Left renal cortex interstitium (tissue), 4 donors: ENCODE data around the gene NBPF20. TPM values are rescaled to one million over a fixed set of nuclear protein-coding genes. Genes with fewer than 3 reads are reported as not detected.
"Not testable (repeated sequence)": the region's sequence is repeated elsewhere in the genome, so short reads cannot be mapped to it uniquely, and the experiment has no call there.

Source experiments
- DNase-seq, 4 donors: peaks; one replicate each; pipeline ENCODE4 v3.0.0-alpha.2; 2013; ENCODE audit warnings: low read depth in 4 of 4, low spot score in 2 of 4, missing footprints in 1 of 4
- polyA plus RNA-seq, 4 donors: library from polyadenylated mRNA; unstranded; fragments of 120-200 nt; gene quantifications; one replicate each; pipeline ENCODE4 v1.2.1, GENCODE V29; 2013; ENCODE audit not compliant: insufficient read length in 4 of 4

The NBPF20 gene
- polyA plus RNA-seq, 4 donors, result 1.2 to 2.3 (median 1.9) TPM

DNA sequence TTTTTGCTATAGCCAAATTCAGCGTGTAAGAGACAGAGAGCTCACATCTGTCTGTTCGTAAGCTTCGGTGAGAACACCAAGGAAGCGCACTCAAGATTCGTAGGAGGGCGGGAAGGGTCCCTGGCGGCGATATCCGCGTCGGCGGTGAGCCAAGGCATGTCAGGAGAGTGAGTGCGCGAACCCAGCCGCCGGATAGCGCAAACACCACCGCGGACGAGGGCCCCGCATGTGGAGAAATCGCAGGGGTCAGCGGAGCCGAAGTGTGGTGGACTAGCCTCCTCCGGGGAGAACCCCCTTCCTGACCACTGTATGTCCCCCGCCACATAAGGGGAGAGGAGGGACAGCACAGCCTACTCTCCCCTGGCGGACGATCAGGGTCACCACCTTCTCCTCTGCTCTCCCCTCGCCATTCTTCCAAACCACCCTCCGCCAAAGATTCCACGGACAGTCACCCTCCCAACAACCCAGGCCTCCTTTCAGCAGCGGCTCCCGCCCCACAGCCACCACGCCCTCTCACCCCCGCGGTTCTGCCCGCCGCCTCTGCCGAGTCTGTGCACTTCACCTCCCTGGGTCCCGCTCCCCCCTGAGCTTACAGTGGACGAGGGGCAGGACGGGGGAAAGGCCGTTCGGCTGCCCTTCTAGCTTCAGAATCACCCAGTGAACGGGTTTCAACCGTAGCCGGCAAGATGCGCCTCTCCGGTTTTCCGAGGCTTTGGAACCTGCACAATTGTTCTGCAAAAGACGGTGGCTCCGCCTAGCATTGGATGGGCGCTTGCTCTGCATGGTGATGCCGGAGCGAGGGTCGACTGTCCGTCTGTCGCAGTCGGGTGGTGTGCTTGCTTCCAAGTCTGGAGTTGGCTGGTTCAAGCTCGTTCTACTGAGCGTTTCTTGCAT, 6.2 kb upstream of the NBPF20 start:
- not testable (repeated sequence) for DNase-seq

DNA sequence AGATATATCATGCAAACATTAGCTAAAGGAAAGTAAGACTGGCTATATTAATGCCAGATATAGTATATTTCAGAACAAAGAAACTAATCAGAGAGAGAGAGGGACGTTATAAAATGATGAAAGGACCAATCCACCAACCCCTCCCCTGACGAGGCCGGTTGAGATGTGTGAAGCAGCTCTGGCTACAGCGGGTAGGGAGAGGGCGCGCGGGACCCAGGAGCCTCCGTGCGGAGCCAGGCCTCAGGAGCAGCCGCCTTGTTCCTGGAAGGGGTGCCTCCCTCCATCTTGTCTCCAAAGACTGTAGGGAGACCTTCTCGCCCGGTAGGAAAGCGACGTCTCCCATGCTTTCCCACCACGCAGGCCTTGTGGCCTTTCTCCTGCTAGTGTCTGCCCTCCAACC, 5.4 kb upstream of the NBPF20 start:
- DNase-seq, result not testable (repeated sequence)

DNA sequence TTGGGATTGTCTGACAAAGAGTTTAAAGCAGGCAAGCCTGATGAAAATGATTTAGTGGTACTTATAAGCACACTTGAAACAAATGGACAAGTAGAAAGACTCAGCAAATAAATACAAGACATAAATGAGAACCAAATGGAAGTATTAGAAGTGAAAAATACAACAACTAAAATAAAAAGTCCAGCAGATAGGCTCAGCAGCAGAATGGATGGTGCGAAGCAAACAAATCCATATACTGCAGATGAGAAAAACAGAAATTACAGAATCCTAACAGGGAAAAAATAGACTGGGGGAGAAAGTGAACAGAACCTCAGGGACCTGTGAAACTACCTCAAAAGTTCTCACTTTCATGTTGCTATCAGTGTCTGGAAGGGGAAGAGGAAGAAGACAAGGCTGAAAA, 3.9 kb upstream of the NBPF20 start:
- not testable (repeated sequence) for DNase-seq

DNA sequence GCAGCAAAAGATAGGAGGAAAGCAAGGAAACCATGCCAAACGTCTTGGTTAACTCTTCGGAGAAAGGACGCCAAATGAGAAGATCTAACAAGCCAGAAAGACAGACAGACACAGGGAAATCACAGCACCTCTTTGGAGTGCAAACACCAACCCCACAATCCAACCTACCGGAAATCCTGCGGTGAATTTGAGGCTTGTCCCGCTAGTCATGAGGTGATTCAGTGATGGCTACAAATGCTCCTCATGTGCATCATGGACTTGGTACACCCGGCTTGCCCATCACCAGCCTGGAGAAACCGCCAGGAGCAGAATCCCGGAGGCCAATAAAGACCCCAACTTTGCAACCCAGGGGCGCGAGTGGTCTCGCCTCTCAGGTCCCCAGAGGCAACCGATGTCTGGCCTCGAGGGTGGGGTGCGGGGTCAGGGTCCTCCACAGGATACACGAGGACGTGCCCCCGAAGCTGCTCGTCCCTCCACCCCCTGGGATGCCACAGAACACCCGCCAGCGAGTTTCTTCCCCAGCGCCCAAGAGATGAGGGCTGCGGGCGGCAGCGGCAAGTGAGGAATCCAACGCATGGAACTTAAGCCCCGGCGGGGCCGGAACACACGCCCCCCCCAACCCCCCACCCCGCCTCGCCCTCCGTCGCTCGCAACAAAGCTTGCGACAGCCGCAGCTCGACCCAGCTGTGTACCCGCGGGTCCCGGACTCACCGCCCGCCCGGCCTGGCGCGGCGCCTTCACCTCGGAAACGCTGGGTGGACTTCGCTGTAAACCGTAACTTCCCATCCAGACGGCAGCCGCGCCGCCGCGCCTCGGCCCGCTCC, 579 bp downstream of the NBPF20 start:
- DNase-seq, result not testable (repeated sequence)

DNA sequence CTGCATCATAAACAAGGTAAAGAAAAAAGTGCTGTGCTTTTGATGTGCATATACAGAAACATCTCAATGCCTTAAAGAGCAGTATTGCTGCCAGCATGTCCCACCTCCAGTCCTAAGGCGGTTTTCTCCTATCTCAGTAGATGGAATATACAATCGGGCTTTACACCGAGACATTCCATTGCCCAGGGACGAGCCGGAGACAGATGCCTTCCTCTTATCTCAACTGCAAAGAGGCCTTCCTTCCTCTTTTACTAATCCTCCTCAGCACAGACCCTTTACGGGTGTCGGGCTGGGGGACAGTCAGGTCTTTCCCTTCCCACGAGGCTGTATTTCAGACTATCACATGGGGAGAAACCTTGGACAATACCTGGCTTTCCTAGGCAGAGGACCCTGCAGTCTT, 10.3 kb downstream of the NBPF20 start:
- DNase-seq, result not testable (repeated sequence)

DNA sequence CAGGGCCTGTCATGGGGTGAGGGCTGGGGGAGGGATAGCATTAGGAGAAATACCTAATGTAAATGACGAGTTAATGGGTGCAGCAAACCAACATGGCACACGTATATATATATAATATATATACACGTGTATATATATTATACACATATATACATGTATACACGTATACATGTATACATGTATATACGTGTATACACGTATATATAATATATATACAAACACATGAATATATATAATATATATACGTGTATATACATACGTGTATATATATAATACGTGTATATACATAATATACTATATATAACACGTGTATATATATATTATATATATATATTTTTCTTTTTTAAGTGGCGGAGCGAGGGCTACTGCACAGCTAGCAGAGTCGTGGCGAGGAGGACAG, 18.1 kb downstream of the NBPF20 start:
- not testable (repeated sequence) for DNase-seq

DNA sequence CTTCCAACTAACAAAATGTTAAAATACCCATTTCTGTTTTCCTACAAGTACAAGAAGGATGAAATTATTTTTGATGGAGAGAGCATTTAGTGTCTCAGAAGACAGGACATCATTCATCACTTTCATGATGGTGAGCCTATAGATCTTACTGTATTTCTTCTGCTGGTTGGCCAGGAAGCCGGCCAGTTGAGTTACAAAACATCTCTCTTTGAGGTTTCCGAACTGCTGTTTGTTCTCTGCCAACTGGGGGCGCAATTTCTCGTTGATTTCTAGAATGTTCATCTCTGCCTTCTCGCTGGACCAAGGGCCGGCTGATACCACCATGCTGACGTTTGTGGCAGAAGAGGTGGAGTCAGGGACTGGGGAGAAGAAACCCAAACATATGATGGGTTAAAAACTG, 20.5 kb downstream of the NBPF20 start:
- not testable (repeated sequence) for DNase-seq

DNA sequence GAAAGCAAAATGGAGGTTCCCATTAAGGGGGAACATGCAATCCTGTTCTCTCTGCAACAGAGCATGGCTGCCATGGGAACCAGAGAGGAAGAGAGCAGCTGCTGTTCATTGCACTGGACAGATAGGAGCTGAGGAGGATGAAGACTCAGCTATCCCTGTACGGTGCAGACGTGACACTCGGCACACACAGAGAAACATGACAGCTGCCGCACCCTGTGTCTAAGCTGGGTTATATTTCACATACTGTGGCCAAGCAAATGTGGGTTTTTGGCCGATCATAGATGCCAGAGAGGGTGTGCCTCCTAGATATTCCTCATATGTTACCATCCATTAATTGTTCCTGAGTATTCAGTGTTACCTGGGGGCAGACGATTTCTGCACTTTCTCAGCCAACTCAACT, 24.7 kb downstream of the NBPF20 start:
- DNase-seq, result not testable (repeated sequence)

Other genes starting within 250 kb of the NBPF20 start
- gene PPIAL4D, start 183.4 kb downstream of the NBPF20 start, polyA plus RNA-seq, result 1 to 10 TPM in 1 of 4 donors, not detected in 3; 1.1 TPM
- gene GPR89A, start 182.4 kb upstream of the NBPF20 start, polyA plus RNA-seq, result 10 to 100 TPM; 31.9 to 45.8 (median 43.1) TPM